Heart left ventricle (tissue), 13 donors: Measurements from ENCODE around the gene TNFRSF13B.

Experiments used
- POLR2A ChIP-seq, 2 donors: fragments of 450-650 bp; IDR thresholded peaks; one replicate each; pipeline ENCODE4 v1.6.1; 2017; ENCODE audit warnings: antibody characterized with exemption in 2 of 2, mild to moderate bottlenecking in 2 of 2, moderate library complexity in 2 of 2
- TF ChIP-seq, protein P1 (sequence below), 12 donors: fragments of 200-600 bp; sonication (generic) in 4 of 12; IDR thresholded peaks; one replicate each; pipeline versions ENCODE4 v1.5.0 to v1.8.0; 2018 to 2022; ENCODE audit warnings: antibody characterized with exemption in 12 of 12, mild to moderate bottlenecking in 5 of 12
- donor health status: ischemic (EF 13 %, LVEDD 7.1; RV severe dilation, severe dysfunction).
- donor health status: DM: no; HTN: yes; CAD: no.
- donor health status: DM: no; HTN: no; CAD: no.
- donor health status: ischemic (EF 25% LVEDD 6.9; RV normal size, moderate dysfunction).
- donor health status: ischemic (EF 25% LVEDD 5.7; RV mildly dilated, moderate dysfunction).
- donor health status: ischemic (EF 35%, LVEDD 5.7; RV mildly dilated, moderate dysfunction).
- donor health status: nonischemic (EF 11% LVEDD 7.7; RV severe dilation, severe dysfunction).
- donor health status: DM: yes; HTN: yes; CAD: no.
- donor health status: PGD.
- donor health status: ischemic (EF 29% LVEDD 5.4; RV normal size, mild dysfunction).
- donor health status: nonischemic (EF 23%, LVEDD 6.1; RV moderate dilation, normal function).

- TF ChIP-seq, protein P1, sequence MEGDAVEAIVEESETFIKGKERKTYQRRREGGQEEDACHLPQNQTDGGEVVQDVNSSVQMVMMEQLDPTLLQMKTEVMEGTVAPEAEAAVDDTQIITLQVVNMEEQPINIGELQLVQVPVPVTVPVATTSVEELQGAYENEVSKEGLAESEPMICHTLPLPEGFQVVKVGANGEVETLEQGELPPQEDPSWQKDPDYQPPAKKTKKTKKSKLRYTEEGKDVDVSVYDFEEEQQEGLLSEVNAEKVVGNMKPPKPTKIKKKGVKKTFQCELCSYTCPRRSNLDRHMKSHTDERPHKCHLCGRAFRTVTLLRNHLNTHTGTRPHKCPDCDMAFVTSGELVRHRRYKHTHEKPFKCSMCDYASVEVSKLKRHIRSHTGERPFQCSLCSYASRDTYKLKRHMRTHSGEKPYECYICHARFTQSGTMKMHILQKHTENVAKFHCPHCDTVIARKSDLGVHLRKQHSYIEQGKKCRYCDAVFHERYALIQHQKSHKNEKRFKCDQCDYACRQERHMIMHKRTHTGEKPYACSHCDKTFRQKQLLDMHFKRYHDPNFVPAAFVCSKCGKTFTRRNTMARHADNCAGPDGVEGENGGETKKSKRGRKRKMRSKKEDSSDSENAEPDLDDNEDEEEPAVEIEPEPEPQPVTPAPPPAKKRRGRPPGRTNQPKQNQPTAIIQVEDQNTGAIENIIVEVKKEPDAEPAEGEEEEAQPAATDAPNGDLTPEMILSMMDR (IDR thresholded peaks at IDR 0.05), result no peak
- TF ChIP-seq POLR2A (IDR thresholded peaks at IDR 0.05), result no peak
These were observed 29.5 kb downstream of the TNFRSF13B start for GRCh38 chr17:16942141-16943031.
